H1 (cell line): ENCODE measurements around the gene GREB1L. TPM values are rescaled to one million over a fixed set of nuclear protein-coding genes. Genes with fewer than 3 reads are reported as not detected.

Experiments used
- CTCF ChIA-PET: fragments of 300-600 bp; sonication (Branson Sonifier 250); formaldehyde crosslinking; loops from one replicate; lab custom pipeline; 2021; ENCODE audit not compliant: partially characterized antibody; lab: Charles Lee
- POLR2A ChIA-PET: fragments of 300-600 bp; sonication (Branson Sonifier 250); formaldehyde crosslinking; loops from one replicate; lab custom pipeline; 2021; ENCODE audit warnings: inconsistent platforms; ENCODE audit not compliant: partially characterized antibody; lab: Charles Lee
- DNase-seq, 2 experiments: peaks; one replicate each; pipeline versions ENCODE4 v3.0.0 to v3.0.0-alpha.2; 2010 to 2022; ENCODE audit warnings: low spot score in 2 of 2, low read depth in 1 of 2, mixed read lengths in 1 of 2
- FAIRE-seq: peaks from 2 replicates; lab custom pipeline; 2011; peaks lifted over from hg19 to GRCh38; lab: Jason Lieb, UNC
- H2AFZ ChIP-seq: 2 replicates; pipeline ENCODE4 v1.8.1; 2012; ENCODE audit warnings: low read length, inconsistent platforms
- H2AK5ac ChIP-seq: 2 replicates; pipeline ENCODE4 v1.6.1; 2013; ENCODE audit warnings: low read depth, low read length
- H2BK120ac ChIP-seq: replicated peaks from 2 replicates; pipeline ENCODE3; 2013; ENCODE audit warnings: low read depth, low read length, inconsistent platforms
- H2BK12ac ChIP-seq: 2 replicates; pipeline ENCODE4 v1.6.1; 2013; ENCODE audit warnings: low read depth, low read length
- H2BK15ac ChIP-seq: 2 replicates; pipeline ENCODE4 v1.6.1; 2013; ENCODE audit warnings: low read length
- H2BK20ac ChIP-seq: 2 replicates; pipeline ENCODE4 v1.6.1; 2013; ENCODE audit warnings: low read length
- H2BK5ac ChIP-seq: 2 replicates; pipeline ENCODE4 v1.6.1; 2013; ENCODE audit warnings: low read depth, low read length
- H3K14ac ChIP-seq: 2 replicates; pipeline ENCODE4 v1.6.1; 2013; ENCODE audit warnings: inconsistent platforms; ENCODE audit not compliant: insufficient read length
- H3K18ac ChIP-seq: 2 replicates; pipeline ENCODE4 v1.6.1; 2013; ENCODE audit warnings: low read length; ENCODE audit errors: extremely low read depth
- H3K23ac ChIP-seq: 2 replicates; pipeline ENCODE4 v1.6.1; 2013; ENCODE audit warnings: inconsistent platforms; ENCODE audit not compliant: insufficient read length
- H3K23me2 ChIP-seq: 2 replicates; pipeline ENCODE4 v1.6.1; 2013; ENCODE audit warnings: low read depth, low read length
- H3K27ac ChIP-seq: 2 replicates; pipeline ENCODE4 v1.6.1; 2011; ENCODE audit warnings: low read depth, low read length, inconsistent platforms
- H3K27me3 ChIP-seq, 4 experiments: replicated peaks in 1 of 4; 1 replicate in 1 of 4; 2 replicates in 3 of 4; pipeline versions ENCODE4 v1.6.1 to v1.8.1; 2011 to 2013; ENCODE audit warnings: low read length in 3 of 4, mild to moderate bottlenecking in 3 of 4, inconsistent platforms in 2 of 4, mixed read lengths in 2 of 4, moderate library complexity in 1 of 4; ENCODE audit not compliant: control insufficient read depth in 3 of 4, insufficient read depth in 3 of 4; ENCODE audit errors: extremely low read depth in 1 of 4
- H3K36me3 ChIP-seq, 4 experiments: 2 replicates each; pipeline versions ENCODE4 v1.6.1 to v1.8.1; 2011 to 2013; ENCODE audit warnings: mild to moderate bottlenecking in 4 of 4, low read length in 3 of 4, moderate library complexity in 2 of 4, control low read depth in 1 of 4, inconsistent platforms in 1 of 4; ENCODE audit not compliant: insufficient read depth in 4 of 4, control insufficient read depth in 2 of 4
- H3K4ac ChIP-seq: replicated peaks from 2 replicates; pipeline ENCODE3; 2013; ENCODE audit warnings: low read length, low read depth, mixed read lengths, inconsistent platforms; ENCODE audit not compliant: insufficient read length
- H3K4me1 ChIP-seq, 4 experiments: replicated peaks in 1 of 4; 1 replicate in 1 of 4; 2 replicates in 3 of 4; pipeline versions ENCODE4 v1.6.1 to v1.8.1; 2011 to 2013; ENCODE audit warnings: low read length in 3 of 4, inconsistent platforms in 2 of 4, mixed read lengths in 1 of 4; ENCODE audit not compliant: insufficient read depth in 4 of 4, control insufficient read depth in 3 of 4
- H3K4me2 ChIP-seq, 2 experiments: 2 replicates each; pipeline versions ENCODE4 v1.6.1 to v1.8.1; 2011 to 2013; ENCODE audit warnings: low read depth in 2 of 2, low read length in 2 of 2, control low read depth in 1 of 2, inconsistent platforms in 1 of 2, mild to moderate bottlenecking in 1 of 2; ENCODE audit not compliant: insufficient read depth in 1 of 2
- H3K4me3 ChIP-seq, 4 experiments: fragments of 200-600, 300-600 bp in 1 of 4; sonication (generic), shearing (Covaris generic), sonication (Bioruptor Twin) in 1 of 4; 2 replicates each; pipeline versions ENCODE4 v1.5.1 to v1.8.1; 2011 to 2016; ENCODE audit warnings: low read length in 4 of 4, low read depth in 3 of 4, control low read depth in 2 of 4, inconsistent platforms in 2 of 4, mild to moderate bottlenecking in 2 of 4, mixed read lengths in 1 of 4, moderate library complexity in 1 of 4; ENCODE audit not compliant: insufficient read depth in 2 of 4; ENCODE audit errors: extremely low read depth in 1 of 4
- H3K56ac ChIP-seq: replicated peaks from 2 replicates; pipeline ENCODE3; 2013; ENCODE audit warnings: low read depth, mild to moderate bottlenecking, mixed read lengths, low read length, inconsistent platforms; ENCODE audit not compliant: insufficient read length
- H3K79me1 ChIP-seq: 2 replicates; pipeline ENCODE4 v1.6.1; 2013; ENCODE audit warnings: low read depth, low read length, control low read depth
- H3K79me2 ChIP-seq, 2 experiments: 2 replicates each; pipeline versions ENCODE4 v1.6.1 to v1.8.1; 2012 to 2013; ENCODE audit warnings: low read length in 2 of 2, mild to moderate bottlenecking in 2 of 2, inconsistent platforms in 1 of 2; ENCODE audit not compliant: insufficient read depth in 2 of 2, control insufficient read depth in 1 of 2
- H3K9ac ChIP-seq, 4 experiments: replicated peaks in 1 of 4; 1 replicate in 1 of 4; 2 replicates in 3 of 4; pipeline versions ENCODE4 v1.6.1 to v1.8.1; 2011 to 2013; ENCODE audit warnings: low read depth in 3 of 4, low read length in 3 of 4, control low read depth in 2 of 4, mild to moderate bottlenecking in 2 of 4, moderate library complexity in 2 of 4, inconsistent platforms in 1 of 4; ENCODE audit errors: extremely low read depth in 1 of 4
- H3K9me3 ChIP-seq, 2 experiments: 2 replicates each; pipeline versions ENCODE4 v1.6.1 to v1.8.1; 2012 to 2013; ENCODE audit warnings: mild to moderate bottlenecking in 2 of 2, moderate library complexity in 2 of 2, control low read depth in 1 of 2, inconsistent platforms in 1 of 2, low read depth in 1 of 2, low read length in 1 of 2, mixed read lengths in 1 of 2; ENCODE audit not compliant: insufficient read depth in 2 of 2
- H4K20me1 ChIP-seq, 2 experiments: replicated peaks in 1 of 2; 2 replicates each; pipeline versions ENCODE3 to v1.8.1; 2011 to 2013; ENCODE audit warnings: inconsistent platforms in 2 of 2, low read length in 2 of 2, mild to moderate bottlenecking in 1 of 2; ENCODE audit not compliant: insufficient read depth in 2 of 2, control insufficient read depth in 1 of 2
- H4K5ac ChIP-seq: 2 replicates; pipeline ENCODE4 v1.6.1; 2013; ENCODE audit warnings: low read length, low read depth, mixed read lengths, inconsistent platforms; ENCODE audit not compliant: insufficient read length
- H4K8ac ChIP-seq: 2 replicates; pipeline ENCODE4 v1.8.0; 2013; ENCODE audit warnings: mild to moderate bottlenecking, moderate library complexity, low read length, inconsistent platforms; ENCODE audit not compliant: insufficient read depth; ENCODE audit errors: extremely low read depth
- H4K91ac ChIP-seq: replicated peaks from 2 replicates; pipeline ENCODE3; 2013; ENCODE audit warnings: low read length, mixed read lengths, inconsistent platforms; ENCODE audit not compliant: insufficient read length
- SAP30 ChIP-seq: fragments of 300-600 bp; sonication (generic); IDR thresholded peaks from 2 replicates; pipeline ENCODE4 v1.7.1; 2012; ENCODE audit warnings: low read length, moderate library complexity, mild to moderate bottlenecking, inconsistent platforms; ENCODE audit not compliant: insufficient read depth, insufficient replicate concordance
- SIRT6 ChIP-seq: IDR thresholded peaks from one replicate; pipeline ENCODE4 v1.7.1; 2012; ENCODE audit warnings: low read length, inconsistent platforms
- SUZ12 ChIP-seq: fragments of 200-600 bp; sonication (generic); IDR thresholded peaks from 2 replicates; pipeline ENCODE4 v1.6.1; 2012; ENCODE audit warnings: mild to moderate bottlenecking, inconsistent platforms, low read length, moderate library complexity, mixed read lengths
- TAF1 ChIP-seq: IDR thresholded peaks from 2 replicates; pipeline ENCODE4 v1.6.1; 2011; ENCODE audit warnings: mild to moderate bottlenecking, low read depth, low read length
- USF2 ChIP-seq: IDR thresholded peaks from 2 replicates; pipeline ENCODE4 v1.6.1; 2011; ENCODE audit warnings: low read length, improper control_type of control experiment
- WGBS, 2 experiments: shearing (Covaris generic) in 1 of 2; methylation state at CpG; one replicate each; pipeline versions ENCODE4 v1.1.6 to v1.1.7; 2013 to 2015; ENCODE audit warnings: low lambda C conversion rate in 2 of 2, mixed read lengths in 2 of 2, inconsistent platforms in 1 of 2, low coverage in 1 of 2, missing lambda C conversion rate in 1 of 2; ENCODE audit not compliant: insufficient replicate concordance in 2 of 2, insufficient coverage in 1 of 2, insufficient read length in 1 of 2; ENCODE audit errors: extremely low coverage in 1 of 2, missing lambda C conversion rate in 1 of 2; 5-methylcytosine and 5-hydroxymethylcytosine counted together
- polyA plus RNA-seq, 7 experiments: library from polyadenylated mRNA; depleted of rRNA in 3 of 7; stranded (reverse) in 5 of 7; unstranded in 2 of 7; fragments of >200 nt in 5 of 7; fragments of 200-250 nt in 2 of 7; gene quantifications; 1 replicate in 5 of 7; 2 replicates in 1 of 7; 4 replicates in 1 of 7; pipeline versions ENCODE4 v1.2.1 to v1.2.3, GENCODE V29; 2011 to 2013; ENCODE audit warnings: missing spikeins in 2 of 7, mixed read lengths in 2 of 7
- total RNA-seq: library from RNA; stranded (reverse); fragmentation: NEBNext Ultra II Directional; extraction: Animal tissue kit (Norgen Biotek cat#: 25700); gene quantifications from 2 replicates; pipeline ENCODE4 v1.2.1, GENCODE V29; 2021

The GREB1L gene
- total and polyA plus RNA-seq, 2 of the 8 experiments (the other 6 are each of a cell fraction or from before 2014, with no cell fraction given), result 0.34 to 1.6 TPM

GRCh38 chr18:21456428-21457178 lies 214.6 kb downstream of the GREB1L start:
- no peak overlapping the region for H4K91ac ChIP-seq
- no peaks in the 10 kb centered on the region for H3K23me2 ChIP-seq
- H2BK120ac ChIP-seq, result no peak overlapping the region
- no peak overlapping the region for H3K4ac ChIP-seq
- no peak overlapping the region for H3K4me3 ChIP-seq
- H3K14ac ChIP-seq, result no peak overlapping the region
- no peak overlapping the region for H2BK15ac ChIP-seq
- H3K4me1 ChIP-seq, result no peaks in the 10 kb centered on the region
- H2AFZ ChIP-seq, result no peak overlapping the region
- peaks cover 0 to 7% (median 2%) of the 10 kb centered on the region in 4 experiments; a peak in 2 of 8 replicates for H3K36me3 ChIP-seq
- no peaks in the 10 kb centered on the region for H4K20me1 ChIP-seq
- no peak overlapping the region for H3K23ac ChIP-seq
- H3K56ac ChIP-seq, result no peak overlapping the region
- whole genome bisulfite sequencing, 2 experiments, result 91% methylated on average over 5 of the region's 5 CpGs; no CpG with 5 or more reads in 1 of the 2 experiments
- H3K27me3 ChIP-seq, result no peaks in the 10 kb centered on the region
- H3K18ac ChIP-seq, result no peak overlapping the region
- H3K9ac ChIP-seq, result no peak overlapping the region
- no peaks in the 10 kb centered on the region for H3K79me1 ChIP-seq
- H4K8ac ChIP-seq, result no peak overlapping the region
- no peak for DNase-seq
- TF ChIP-seq SUZ12 (no peak), SAP30 (no peak), USF2 (no peak), SIRT6 (no peak), TAF1 (no peak)
- TF ChIP-seq, all 59 proteins: peak for 0
- ChIA-PET POLR2A (no interaction called here), CTCF (interaction anchor here (1.1 kb wide), 1 partner anchor 33 kb away, joined by 3 read pairs; no protein-coding TSS in a partner anchor)
- Histone ChIP-seq H2BK20ac (no peak overlapping the region), H2AK5ac (no peak overlapping the region), H4K5ac (no peak overlapping the region), H3K9me3 (no peaks in the 10 kb centered on the region), H3K27ac (no peak overlapping the region), H3K79me2 (no peaks in the 10 kb centered on the region), H2BK5ac (no peak overlapping the region), H2BK12ac (no peak overlapping the region), H3K4me2 (no peak overlapping the region)
- FAIRE-seq, result no peak
